M059J (cell line): ENCODE data around the gene TRAPPC3L. TPM values are rescaled to one million over a fixed set of nuclear protein-coding genes. Genes with fewer than 3 reads are reported as not detected.

Source experiments
- DNase-seq: peaks from one replicate; pipeline ENCODE4 v3.0.0-alpha.2; 2012; ENCODE audit warnings: low read depth
- total RNA-seq: library from RNA; depleted of rRNA; stranded (reverse); fragments of >200 nt; shearing (Covaris generic); gene quantifications from 2 replicates; pipeline ENCODE4 v1.2.3, GENCODE V29; 2014

TRAPPC3L gene
- total RNA-seq, 1 experiment from 2014 or later = 0.27 TPM

- no peak for DNase-seq
These were observed 78.4 kb downstream of the TRAPPC3L start for GRCh38 chr6:116467096-116467495.

- no peak for DNase-seq
These were observed 80.2 kb downstream of the TRAPPC3L start for GRCh38 chr6:116465246-116465645.

- DNase-seq = no peak
These were observed 82.2 kb downstream of the TRAPPC3L start for GRCh38 chr6:116463301-116463700.

GRCh38 chr6:116461932-116462885, 83.3 kb downstream of the TRAPPC3L start:
- peak; percentile 66 for DNase-seq

- DNase-seq = no peak
These were observed 84.1 kb downstream of the TRAPPC3L start, which contains the start of gene CALHM6 for GRCh38 chr6:116461331-116461931. Gene CALHM6 (plus strand): TSS chr6:116461375. CDS start chr6:116461930, 555 bp downstream.

- DNase-seq = no peak
These were observed 85.6 kb downstream of the TRAPPC3L start for GRCh38 chr6:116459927-116460326.

- no peak for DNase-seq
These were observed 87.2 kb downstream of the TRAPPC3L start for GRCh38 chr6:116458264-116458663.

GRCh38 chr6:116456927-116457326, 88.6 kb downstream of the TRAPPC3L start:
- DNase-seq = no peak

- no peak for DNase-seq
These were observed 89.4 kb downstream of the TRAPPC3L start for GRCh38 chr6:116456106-116456505.

GRCh38 chr6:116452531-116452930, 93.0 kb downstream of the TRAPPC3L start:
- no peak for DNase-seq

- no peak for DNase-seq
These were observed 93.6 kb downstream of the TRAPPC3L start for GRCh38 chr6:116451916-116452315.

- DNase-seq = peak; percentile 5
These were observed 94.4 kb downstream of the TRAPPC3L start for GRCh38 chr6:116450769-116451740.

- DNase-seq = no peak
These were observed 95.2 kb downstream of the TRAPPC3L start for GRCh38 chr6:116450185-116450710.

- DNase-seq = no peak
These were observed 95.9 kb downstream of the TRAPPC3L start for GRCh38 chr6:116449565-116449964.

- peak; percentile 76 for DNase-seq
These were observed 97.9 kb downstream of the TRAPPC3L start for GRCh38 chr6:116447496-116448011.

- peak; percentile 48 for DNase-seq
These were observed 98.4 kb downstream of the TRAPPC3L start for GRCh38 chr6:116447052-116447451.

GRCh38 chr6:116446399-116446798, 99.1 kb downstream of the TRAPPC3L start:
- peak; percentile 64 for DNase-seq

- DNase-seq = no peak
These were observed 100.4 kb downstream of the TRAPPC3L start for GRCh38 chr6:116445102-116445501.
